Measurements from ENCODE around the gene USHBP1.
A peak's percentile ranks its signal among the peaks of the same experiment; 100 is the strongest.

DNA sequence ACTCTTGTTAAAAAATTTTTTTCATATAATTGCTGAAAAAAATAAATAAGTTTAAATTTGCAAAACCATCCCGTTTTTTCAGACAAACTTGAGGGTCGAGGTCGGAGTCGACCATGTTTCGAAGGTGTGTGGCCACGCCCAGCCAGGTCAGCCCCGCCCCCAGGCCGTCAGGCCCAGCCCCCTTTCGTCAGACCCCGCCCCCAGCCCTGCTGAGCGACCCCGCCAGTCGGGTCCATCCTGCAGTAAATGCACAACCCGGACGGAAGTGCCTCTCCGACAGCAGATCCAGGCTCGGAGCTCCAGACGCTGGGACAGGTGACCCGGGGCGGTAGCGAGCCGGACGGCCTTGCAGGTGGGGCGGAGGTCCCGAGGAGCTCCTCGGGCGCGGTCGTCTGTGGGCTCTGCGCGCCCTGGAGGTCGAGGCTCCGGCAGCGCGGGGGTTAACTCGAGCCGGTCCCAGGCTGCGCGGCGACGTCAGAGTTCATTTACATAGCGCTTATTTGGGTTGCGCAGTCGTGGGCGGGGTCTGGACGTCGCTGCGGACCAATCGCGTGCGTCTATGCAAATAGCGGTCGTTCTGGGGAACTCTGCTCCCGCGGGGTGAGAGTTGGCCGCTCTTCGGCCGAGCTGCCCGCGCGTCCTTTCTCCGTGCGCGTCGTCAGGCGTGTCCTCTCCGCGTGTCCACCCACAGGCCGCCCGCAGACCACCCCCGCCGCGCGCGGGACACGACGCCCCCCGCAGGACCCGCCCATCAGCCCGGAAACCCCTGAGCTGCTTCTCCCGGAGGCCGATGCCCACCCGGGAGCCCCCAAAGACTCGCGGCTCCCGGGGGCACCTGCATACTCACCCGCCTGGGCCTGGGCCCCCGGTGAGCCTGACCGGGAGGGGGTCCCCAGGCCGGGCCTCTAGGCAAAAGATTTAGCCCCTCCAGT is 38.3 kb downstream of the USHBP1 start, which contains the start of gene OCEL1:
- TF ChIP-seq, protein P1, sequence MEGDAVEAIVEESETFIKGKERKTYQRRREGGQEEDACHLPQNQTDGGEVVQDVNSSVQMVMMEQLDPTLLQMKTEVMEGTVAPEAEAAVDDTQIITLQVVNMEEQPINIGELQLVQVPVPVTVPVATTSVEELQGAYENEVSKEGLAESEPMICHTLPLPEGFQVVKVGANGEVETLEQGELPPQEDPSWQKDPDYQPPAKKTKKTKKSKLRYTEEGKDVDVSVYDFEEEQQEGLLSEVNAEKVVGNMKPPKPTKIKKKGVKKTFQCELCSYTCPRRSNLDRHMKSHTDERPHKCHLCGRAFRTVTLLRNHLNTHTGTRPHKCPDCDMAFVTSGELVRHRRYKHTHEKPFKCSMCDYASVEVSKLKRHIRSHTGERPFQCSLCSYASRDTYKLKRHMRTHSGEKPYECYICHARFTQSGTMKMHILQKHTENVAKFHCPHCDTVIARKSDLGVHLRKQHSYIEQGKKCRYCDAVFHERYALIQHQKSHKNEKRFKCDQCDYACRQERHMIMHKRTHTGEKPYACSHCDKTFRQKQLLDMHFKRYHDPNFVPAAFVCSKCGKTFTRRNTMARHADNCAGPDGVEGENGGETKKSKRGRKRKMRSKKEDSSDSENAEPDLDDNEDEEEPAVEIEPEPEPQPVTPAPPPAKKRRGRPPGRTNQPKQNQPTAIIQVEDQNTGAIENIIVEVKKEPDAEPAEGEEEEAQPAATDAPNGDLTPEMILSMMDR (IDR thresholded peaks at IDR 0.05; ENCODE audit: low read depth, low read length) = no peak
- TF ChIP-seq POLR2A (IDR thresholded peaks at IDR 0.05; ENCODE audit: extremely low read depth, insufficient read length) (peak; percentile 65), MYC (IDR thresholded peaks at IDR 0.05; ENCODE audit: low read depth, low read length) (peak; percentile 66)
- TF ChIP-seq, protein P2, sequence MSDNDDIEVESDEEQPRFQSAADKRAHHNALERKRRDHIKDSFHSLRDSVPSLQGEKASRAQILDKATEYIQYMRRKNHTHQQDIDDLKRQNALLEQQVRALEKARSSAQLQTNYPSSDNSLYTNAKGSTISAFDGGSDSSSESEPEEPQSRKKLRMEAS (IDR thresholded peaks at IDR 0.05; ENCODE audit: low read depth, low read length) = peak; percentile 66

All from NB4 (cell line).